CD4-positive, CD25-positive, alpha-beta regulatory T cell (primary cell): Measurements from ENCODE around the gene KCNIP4. TPM values are rescaled to one million over a fixed set of nuclear protein-coding genes. Genes with fewer than 3 reads are reported as not detected.

ENCODE experiments used
- ATAC-seq, 2 donors: fragments of 150-1000 bp; cut with Tn5 transposase; one replicate each; pipeline ENCODE4 v1.10.0; 2021; ENCODE audit warnings: low read depth in 2 of 2, moderate number of reproducible peaks in 2 of 2, moderate library complexity in 1 of 2
- DNase-seq, 3 donors: peaks; one replicate each; pipeline versions ENCODE4 v3.0.0 to v3.0.0-alpha.2; 2012 to 2022; ENCODE audit warnings: mixed read lengths in 1 of 3
- H3K27ac ChIP-seq: one replicate; pipeline ENCODE4 v1.7.0; 2013; ENCODE audit warnings: mild to moderate bottlenecking, low read length; ENCODE audit not compliant: insufficient read depth, poor library complexity, severe bottlenecking
- H3K27me3 ChIP-seq: one replicate; pipeline ENCODE4 v1.7.0; 2013; ENCODE audit warnings: low read length; ENCODE audit not compliant: control insufficient read depth, insufficient read depth
- H3K36me3 ChIP-seq: one replicate; pipeline ENCODE4 v1.7.0; 2013; ENCODE audit warnings: mild to moderate bottlenecking, low read length, moderate library complexity; ENCODE audit not compliant: control insufficient read depth, insufficient read depth
- H3K4me1 ChIP-seq: 2 replicates; pipeline ENCODE4 v1.7.0; 2013; ENCODE audit warnings: mild to moderate bottlenecking, low read length; ENCODE audit not compliant: insufficient read depth, control insufficient read depth, poor library complexity, severe bottlenecking
- H3K4me3 ChIP-seq: one replicate; pipeline ENCODE4 v1.7.0; 2013; ENCODE audit warnings: low read depth, mild to moderate bottlenecking, low read length, moderate library complexity
- H3K9me3 ChIP-seq, 2 experiments: 1 replicate in 1 of 2; 2 replicates in 1 of 2; pipeline ENCODE4 v1.7.0; 2013; ENCODE audit warnings: low read length in 2 of 2, mild to moderate bottlenecking in 1 of 2, moderate library complexity in 1 of 2; ENCODE audit not compliant: control insufficient read depth in 2 of 2
- H3K27ac Mint-ChIP-seq, 3 donors: one replicate each; pipeline ENCODE4 v1.8.0; 2020 to 2022; ENCODE audit warnings: mild to moderate bottlenecking in 3 of 3, mixed read lengths in 3 of 3, moderate library complexity in 2 of 3
- H3K27me3 Mint-ChIP-seq: one replicate; pipeline ENCODE4 v1.8.0; 2022; ENCODE audit warnings: mild to moderate bottlenecking, mixed read lengths
- H3K36me3 Mint-ChIP-seq: one replicate; pipeline ENCODE4 v1.8.0; 2020; ENCODE audit warnings: mixed read lengths
- H3K4me1 Mint-ChIP-seq, 4 donors: one replicate each; pipeline ENCODE4 v1.8.0; 2020 to 2022; ENCODE audit warnings: mixed read lengths in 4 of 4, mild to moderate bottlenecking in 1 of 4
- H3K4me3 Mint-ChIP-seq, 4 donors: one replicate each; pipeline ENCODE4 v1.8.0; 2020 to 2022; ENCODE audit warnings: mild to moderate bottlenecking in 4 of 4, mixed read lengths in 4 of 4, moderate library complexity in 3 of 4
- H3K9me3 Mint-ChIP-seq, 7 donors: one replicate each; pipeline ENCODE4 v1.8.0; 2020 to 2022; ENCODE audit warnings: mixed read lengths in 7 of 7, mild to moderate bottlenecking in 3 of 7, moderate library complexity in 2 of 7
- polyA plus RNA-seq, 4 donors: library from polyadenylated mRNA; unstranded; fragments of 300-500 nt; fragmentation: Illumina TruSeq; gene quantifications; one replicate each; pipeline ENCODE4 v1.2.3, GENCODE V29; 2021
- total RNA-seq: library from RNA; stranded (reverse); gene quantifications from one replicate; pipeline ENCODE4 v1.2.3, GENCODE V29; 2022

KCNIP4 gene
- total and polyA plus RNA-seq, 5 donors from 2014 or later: 0.09 to 0.24 TPM; not detected in 3

- ATAC-seq (no peak), DNase-seq (no peak)
- Mint-ChIP-seq H3K9me3 (peaks cover 0 to 12% (median 3%) of the 10 kb centered on the region in 7 donors), H3K4me1 (peaks cover 0 to 2% (median 0%) of the 10 kb centered on the region in 4 donors), H3K4me3 (no peak overlapping the region), H3K27me3 (no peaks in the 10 kb centered on the region), H3K27ac (no peak overlapping the region), H3K36me3 (no peaks in the 10 kb centered on the region)
- Histone ChIP-seq H3K4me1 (no peaks in the 10 kb centered on the region), H3K27ac (no peak overlapping the region), H3K36me3 (no peaks in the 10 kb centered on the region), H3K9me3 (no peaks in the 10 kb centered on the region), H3K27me3 (no peaks in the 10 kb centered on the region), H3K4me3 (no peak overlapping the region)
Observed at GRCh38 chr4:20829617-20830357, 1118.8 kb downstream of the KCNIP4 start.

- H3K27ac ChIP-seq: no peak overlapping the region
- Mint-ChIP-seq H3K4me1 (peaks cover 0 to 2% (median 0%) of the 10 kb centered on the region in 4 donors), H3K27ac (no peak overlapping the region), H3K36me3 (no peaks in the 10 kb centered on the region), H3K9me3 (peaks cover 0 to 12% (median 3%) of the 10 kb centered on the region in 7 donors), H3K27me3 (no peaks in the 10 kb centered on the region), H3K4me3 (no peak overlapping the region)
- H3K36me3 ChIP-seq: no peaks in the 10 kb centered on the region
- H3K27me3 ChIP-seq: no peaks in the 10 kb centered on the region
- ATAC-seq: no peak
- no peak overlapping the region for H3K4me3 ChIP-seq
- DNase-seq: no peak
- H3K4me1 ChIP-seq: no peaks in the 10 kb centered on the region
- H3K9me3 ChIP-seq: no peaks in the 10 kb centered on the region
Observed at GRCh38 chr4:20825505-20825904, 1123.1 kb downstream of the KCNIP4 start.

GRCh38 chr4:20816287-20816686 lies 1132.3 kb downstream of the KCNIP4 start:
- Histone ChIP-seq H3K9me3 (no peaks in the 10 kb centered on the region), H3K36me3 (no peaks in the 10 kb centered on the region), H3K4me3 (no peak overlapping the region), H3K4me1 (no peaks in the 10 kb centered on the region), H3K27me3 (no peaks in the 10 kb centered on the region), H3K27ac (no peak overlapping the region)
- ATAC-seq (no peak), DNase-seq (no peak)
- no peaks in the 10 kb centered on the region for H3K27me3 Mint-ChIP-seq
- peaks cover 0 to 8% (median 3%) of the 10 kb centered on the region in 7 donors for H3K9me3 Mint-ChIP-seq
- H3K4me1 Mint-ChIP-seq: no peaks in the 10 kb centered on the region
- H3K27ac Mint-ChIP-seq: no peak overlapping the region
- no peaks in the 10 kb centered on the region for H3K36me3 Mint-ChIP-seq
- H3K4me3 Mint-ChIP-seq: no peak overlapping the region

- no peak overlapping the region for H3K27ac Mint-ChIP-seq
- no peaks in the 10 kb centered on the region for H3K27me3 Mint-ChIP-seq
- ATAC-seq: no peak
Observed at GRCh38 chr4:20813700-20814099, 1134.9 kb downstream of the KCNIP4 start.

GRCh38 chr4:20809812-20810211 lies 1138.8 kb downstream of the KCNIP4 start:
- ATAC-seq (no peak), DNase-seq (no peak)
- Mint-ChIP-seq H3K36me3 (no peaks in the 10 kb centered on the region), H3K4me1 (no peaks in the 10 kb centered on the region), H3K27me3 (no peaks in the 10 kb centered on the region), H3K9me3 (peaks cover 0 to 9% (median 2%) of the 10 kb centered on the region in 7 donors), H3K4me3 (no peak overlapping the region), H3K27ac (no peak overlapping the region)
- Histone ChIP-seq H3K4me1 (no peaks in the 10 kb centered on the region), H3K4me3 (no peak overlapping the region), H3K27ac (no peak overlapping the region), H3K36me3 (no peaks in the 10 kb centered on the region), H3K9me3 (peaks cover 0 to 2% of the 10 kb centered on the region in 2 experiments), H3K27me3 (no peaks in the 10 kb centered on the region)

More at GRCh38 chr4:20813700-20814099, 1134.9 kb downstream of the KCNIP4 start:
- Histone ChIP-seq H3K4me1 (no peaks in the 10 kb centered on the region), H3K27me3 (no peaks in the 10 kb centered on the region), H3K4me3 (no peak overlapping the region), H3K9me3 (peaks cover 0 to 2% of the 10 kb centered on the region in 2 experiments), H3K27ac (no peak overlapping the region), H3K36me3 (no peaks in the 10 kb centered on the region)
- DNase-seq: no peak
- H3K9me3 Mint-ChIP-seq: peaks cover 0 to 9% (median 3%) of the 10 kb centered on the region in 7 donors
- no peaks in the 10 kb centered on the region for H3K36me3 Mint-ChIP-seq
- H3K4me3 Mint-ChIP-seq: no peak overlapping the region
- H3K4me1 Mint-ChIP-seq: no peaks in the 10 kb centered on the region

- Mint-ChIP-seq H3K4me3 (no peak overlapping the region), H3K4me1 (no peaks in the 10 kb centered on the region), H3K36me3 (no peaks in the 10 kb centered on the region), H3K27me3 (no peaks in the 10 kb centered on the region), H3K27ac (no peak overlapping the region), H3K9me3 (peaks cover 0 to 17% (median 2%) of the 10 kb centered on the region in 7 donors)
- H3K27me3 ChIP-seq: no peaks in the 10 kb centered on the region
- no peak overlapping the region for H3K4me3 ChIP-seq
- H3K36me3 ChIP-seq: no peaks in the 10 kb centered on the region
- no peak overlapping the region for H3K27ac ChIP-seq
- no peaks in the 10 kb centered on the region for H3K4me1 ChIP-seq
- DNase-seq (no peak), ATAC-seq (no peak)
- peaks cover 0 to 2% of the 10 kb centered on the region in 2 experiments for H3K9me3 ChIP-seq
Observed at GRCh38 chr4:20805716-20806115, 1142.9 kb downstream of the KCNIP4 start.

- Histone ChIP-seq H3K36me3 (no peaks in the 10 kb centered on the region), H3K27me3 (no peaks in the 10 kb centered on the region), H3K4me1 (no peaks in the 10 kb centered on the region), H3K9me3 (peaks cover 0 to 3% of the 10 kb centered on the region in 2 experiments), H3K27ac (no peak overlapping the region), H3K4me3 (no peak overlapping the region)
- no peaks in the 10 kb centered on the region for H3K36me3 Mint-ChIP-seq
- DNase-seq (no peak), ATAC-seq (no peak)
- H3K4me1 Mint-ChIP-seq: no peaks in the 10 kb centered on the region
- no peak overlapping the region for H3K4me3 Mint-ChIP-seq
- no peaks in the 10 kb centered on the region for H3K27me3 Mint-ChIP-seq
- no peak overlapping the region for H3K27ac Mint-ChIP-seq
- peaks cover 0 to 5% (median 2%) of the 10 kb centered on the region in 7 donors for H3K9me3 Mint-ChIP-seq
Observed at GRCh38 chr4:20787940-20788665, 1160.5 kb downstream of the KCNIP4 start.
